HUES48 (cell line): ENCODE results near the gene TANK.

ENCODE experiments used
- H3K27ac ChIP-seq: one replicate; pipeline ENCODE4 v1.7.0; 2013; ENCODE audit warnings: low read depth, low read length, inconsistent platforms
- H3K27me3 ChIP-seq: 2 replicates; pipeline ENCODE4 v1.6.1; 2013; ENCODE audit warnings: mild to moderate bottlenecking, low read length; ENCODE audit not compliant: control insufficient read depth, insufficient read depth
- H3K36me3 ChIP-seq: 2 replicates; pipeline ENCODE4 v1.6.1; 2013; ENCODE audit warnings: low read length; ENCODE audit not compliant: control insufficient read depth, insufficient read depth
- H3K4me1 ChIP-seq: 2 replicates; pipeline ENCODE4 v1.6.1; 2013; ENCODE audit warnings: mild to moderate bottlenecking, low read length; ENCODE audit not compliant: control insufficient read depth, insufficient read depth
- H3K4me3 ChIP-seq: 2 replicates; pipeline ENCODE4 v1.5.1; 2013; ENCODE audit warnings: mild to moderate bottlenecking, low read depth, low read length
- H3K9ac ChIP-seq: 2 replicates; pipeline ENCODE4 v1.6.1; 2013; ENCODE audit warnings: mild to moderate bottlenecking, low read depth, low read length, moderate library complexity
- H3K9me3 ChIP-seq: 2 replicates; pipeline ENCODE4 v1.6.1; 2013; ENCODE audit warnings: low read length; ENCODE audit not compliant: control insufficient read depth, insufficient read depth

Gene TANK

DNA sequence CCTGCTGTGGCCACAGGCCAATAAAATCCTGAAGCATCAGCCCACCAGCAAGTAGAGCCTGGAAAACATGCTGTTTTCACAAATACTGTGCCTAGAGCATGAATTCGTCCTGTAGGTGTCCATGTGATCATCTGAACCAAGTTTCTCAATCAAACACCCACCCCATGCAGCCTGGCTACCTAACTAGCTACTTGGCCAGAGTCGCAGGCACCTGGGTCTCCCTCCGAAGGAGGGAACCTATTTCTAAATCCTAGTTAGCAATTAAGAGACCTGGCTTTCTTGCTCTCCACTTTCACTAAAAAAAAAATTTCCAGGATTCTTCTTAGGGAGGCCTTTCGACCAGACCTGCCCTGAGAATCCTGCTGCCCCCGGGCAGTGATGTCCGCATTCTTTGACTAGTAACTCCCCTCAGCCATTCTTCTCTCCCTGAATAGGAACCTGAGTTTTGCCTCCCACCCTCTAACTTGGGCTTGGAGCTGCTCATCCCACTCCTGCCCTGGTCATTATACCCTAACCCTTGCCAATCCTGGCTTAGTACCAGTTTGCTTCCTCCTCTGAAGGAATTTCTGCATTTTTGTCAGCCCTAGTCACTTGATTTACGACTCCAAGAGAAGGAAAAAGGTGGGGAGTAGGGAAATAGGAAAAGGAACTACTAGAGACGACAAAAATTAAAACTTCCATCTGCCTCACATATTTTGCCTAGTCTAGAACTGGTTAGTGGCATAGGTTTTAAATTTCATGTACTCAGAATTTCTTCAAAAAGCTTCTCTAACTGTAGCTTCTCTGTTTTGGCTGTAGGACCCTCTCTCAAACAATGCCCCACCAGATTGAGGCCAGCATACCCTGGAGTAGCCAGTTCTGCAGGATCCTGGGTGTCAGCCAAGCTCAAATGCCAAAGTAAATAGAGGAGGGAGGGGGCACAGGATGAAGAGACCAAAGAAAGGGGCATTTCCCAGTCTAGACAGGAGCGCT is 25.4 kb upstream of the TANK start:
- H3K4me1 ChIP-seq = peaks cover 25% of the 10 kb centered on the region
- no peak overlapping the region for H3K9ac ChIP-seq
- H3K36me3 ChIP-seq = no peaks in the 10 kb centered on the region
- no peaks in the 10 kb centered on the region for H3K27me3 ChIP-seq
- H3K9me3 ChIP-seq = no peaks in the 10 kb centered on the region
- H3K4me3 ChIP-seq = no peak overlapping the region
- H3K27ac ChIP-seq = peak overlapping the region; percentile 50

GRCh38 chr2:161135951-161136593 is 24.2 kb upstream of the TANK start:
- peaks cover 25% of the 10 kb centered on the region for H3K4me1 ChIP-seq
- no peaks in the 10 kb centered on the region for H3K9me3 ChIP-seq
- no peaks in the 10 kb centered on the region for H3K27me3 ChIP-seq
- H3K9ac ChIP-seq = no peak overlapping the region
- no peak overlapping the region for H3K4me3 ChIP-seq
- H3K27ac ChIP-seq = no peak overlapping the region
- H3K36me3 ChIP-seq = no peaks in the 10 kb centered on the region

DNA sequence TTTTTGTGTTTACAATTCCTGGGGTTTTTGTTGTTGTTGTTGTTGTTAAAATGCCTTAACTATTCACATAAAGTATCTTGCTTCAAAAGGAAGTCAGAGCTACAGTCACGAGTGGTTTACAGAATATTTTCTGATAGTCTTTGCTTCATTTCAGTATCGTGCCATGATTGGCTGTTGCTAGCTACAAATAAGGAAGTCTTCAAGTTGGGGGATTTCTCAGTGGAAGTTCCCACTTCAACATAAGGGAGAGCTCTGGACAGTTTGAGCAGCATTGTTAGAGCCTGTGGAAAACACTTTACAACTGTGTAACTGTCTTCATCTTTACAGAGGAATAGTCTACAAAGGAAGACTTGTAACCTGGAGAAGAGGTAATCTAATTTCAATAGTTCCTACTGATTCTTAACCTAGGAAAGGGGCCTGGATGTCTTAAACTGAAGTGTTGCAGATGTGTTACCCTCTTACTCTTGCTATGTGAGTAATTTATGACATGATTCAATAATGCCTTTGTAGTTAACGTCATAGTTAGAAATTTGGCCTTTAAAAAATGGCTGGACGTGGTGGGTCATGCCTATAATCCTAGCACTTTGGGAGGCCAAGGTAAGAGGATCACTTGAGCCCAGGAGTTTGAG is 23.4 kb upstream of the TANK start:
- Histone ChIP-seq H3K27ac (no peak overlapping the region), H3K27me3 (no peaks in the 10 kb centered on the region), H3K4me1 (peaks cover 25% of the 10 kb centered on the region), H3K9ac (no peak overlapping the region), H3K36me3 (no peaks in the 10 kb centered on the region), H3K4me3 (no peak overlapping the region), H3K9me3 (no peaks in the 10 kb centered on the region)

GRCh38 chr2:161138429-161138828 is 21.8 kb upstream of the TANK start:
- Histone ChIP-seq H3K36me3 (no peaks in the 10 kb centered on the region), H3K27me3 (no peaks in the 10 kb centered on the region), H3K9ac (no peak overlapping the region), H3K9me3 (no peaks in the 10 kb centered on the region), H3K4me1 (peaks cover 25% of the 10 kb centered on the region), H3K4me3 (no peak overlapping the region), H3K27ac (no peak overlapping the region)

GRCh38 chr2:161139098-161139987 is 20.9 kb upstream of the TANK start:
- Histone ChIP-seq H3K4me3 (no peak overlapping the region), H3K27me3 (no peaks in the 10 kb centered on the region), H3K27ac (no peak overlapping the region), H3K9ac (no peak overlapping the region), H3K9me3 (no peaks in the 10 kb centered on the region), H3K36me3 (no peaks in the 10 kb centered on the region), H3K4me1 (peaks cover 22% of the 10 kb centered on the region)

DNA sequence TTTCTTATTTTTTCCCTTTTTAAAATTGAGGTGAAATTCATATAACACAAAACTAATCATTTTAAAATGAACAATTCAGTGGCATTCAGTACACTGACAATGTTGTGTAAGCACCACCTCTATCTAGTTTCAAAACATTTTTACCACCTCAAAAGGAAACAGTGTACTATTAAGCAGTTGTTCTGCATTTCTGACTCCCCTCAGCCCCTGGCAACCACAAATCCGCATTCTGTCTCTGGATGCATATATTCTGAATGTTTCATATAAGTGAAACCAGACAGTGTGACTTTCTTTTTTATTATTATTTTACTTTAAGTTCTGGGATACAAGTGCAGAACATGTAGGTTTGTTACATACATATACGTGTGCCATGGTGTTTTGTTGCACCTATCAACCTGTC is 19.2 kb upstream of the TANK start:
- Histone ChIP-seq H3K9me3 (no peaks in the 10 kb centered on the region), H3K27me3 (no peaks in the 10 kb centered on the region), H3K9ac (no peak overlapping the region), H3K36me3 (no peaks in the 10 kb centered on the region), H3K27ac (no peak overlapping the region), H3K4me3 (no peak overlapping the region), H3K4me1 (peaks cover 5% of the 10 kb centered on the region)

- Histone ChIP-seq H3K36me3 (no peaks in the 10 kb centered on the region), H3K4me3 (no peak overlapping the region), H3K9me3 (peaks cover 26% of the 10 kb centered on the region), H3K27ac (no peak overlapping the region), H3K27me3 (no peaks in the 10 kb centered on the region), H3K4me1 (no peaks in the 10 kb centered on the region), H3K9ac (no peak overlapping the region)
Observed at GRCh38 chr2:161146209-161146775, 13.9 kb upstream of the TANK start.

GRCh38 chr2:161146996-161147395 is 13.2 kb upstream of the TANK start:
- Histone ChIP-seq H3K4me1 (no peaks in the 10 kb centered on the region), H3K27me3 (no peaks in the 10 kb centered on the region), H3K36me3 (no peaks in the 10 kb centered on the region), H3K9ac (no peak overlapping the region), H3K9me3 (peaks cover 26% of the 10 kb centered on the region), H3K4me3 (no peak overlapping the region), H3K27ac (no peak overlapping the region)

DNA sequence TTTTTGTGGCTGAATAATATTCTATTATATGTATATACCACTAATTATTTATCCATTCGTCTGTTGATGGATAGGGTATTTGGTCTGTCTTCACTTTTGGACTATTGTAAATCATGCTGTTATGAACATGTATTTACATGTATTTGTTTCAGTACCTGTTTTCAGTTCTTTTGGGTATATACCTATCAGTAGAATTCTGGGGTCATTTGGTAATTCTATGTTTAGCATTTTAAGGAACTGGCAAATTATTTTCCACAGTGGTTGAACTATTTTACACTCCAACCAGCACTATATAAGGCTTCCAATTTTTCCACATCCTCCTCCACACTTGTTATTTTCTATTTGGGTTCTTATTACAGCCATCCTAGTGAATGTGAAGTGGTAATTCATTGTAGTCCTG is 12.4 kb upstream of the TANK start:
- Histone ChIP-seq H3K27me3 (no peaks in the 10 kb centered on the region), H3K9me3 (peaks cover 26% of the 10 kb centered on the region), H3K27ac (no peak overlapping the region), H3K9ac (no peak overlapping the region), H3K4me3 (no peak overlapping the region), H3K36me3 (no peaks in the 10 kb centered on the region), H3K4me1 (no peaks in the 10 kb centered on the region)

- peaks cover 26% of the 10 kb centered on the region for H3K9me3 ChIP-seq
- no peak overlapping the region for H3K27ac ChIP-seq
- no peaks in the 10 kb centered on the region for H3K36me3 ChIP-seq
- no peaks in the 10 kb centered on the region for H3K4me1 ChIP-seq
- H3K27me3 ChIP-seq = no peaks in the 10 kb centered on the region
- H3K9ac ChIP-seq = no peak overlapping the region
- H3K4me3 ChIP-seq = no peak overlapping the region
Observed at GRCh38 chr2:161150704-161151103, 9.5 kb upstream of the TANK start.
